ENCODE measurements around the gene TGFB2.

TGFB2 gene

GRCh38 chr1:218429301-218429700 lies 84.2 kb downstream of the TGFB2 start:
- no peak for DNase-seq (ENCODE audit: low read depth)

GRCh38 chr1:218430346-218430745 lies 85.2 kb downstream of the TGFB2 start:
- no peak for DNase-seq (ENCODE audit: low read depth)

GRCh38 chr1:218430822-218431221 lies 85.7 kb downstream of the TGFB2 start:
- no peak for DNase-seq (ENCODE audit: low read depth)

GRCh38 chr1:218431476-218431875 lies 86.3 kb downstream of the TGFB2 start:
- no peak for DNase-seq (ENCODE audit: low read depth)

- DNase-seq (ENCODE audit: low read depth) = no peak
Observed at GRCh38 chr1:218433744-218434143, 88.6 kb downstream of the TGFB2 start.

GRCh38 chr1:218435528-218435927 lies 90.4 kb downstream of the TGFB2 start:
- no peak for DNase-seq (ENCODE audit: low read depth)

- DNase-seq (ENCODE audit: low read depth) = no peak
Observed at GRCh38 chr1:218436346-218436745, 91.2 kb downstream of the TGFB2 start.

- no peak for DNase-seq (ENCODE audit: low read depth)
Observed at GRCh38 chr1:218436997-218437396, 91.9 kb downstream of the TGFB2 start.

GRCh38 chr1:218439541-218440295 lies 94.6 kb downstream of the TGFB2 start:
- no peak for DNase-seq (ENCODE audit: low read depth)

GRCh38 chr1:218443255-218443654 lies 98.1 kb downstream of the TGFB2 start:
- no peak for DNase-seq (ENCODE audit: low read depth)

GRCh38 chr1:218444173-218444572 lies 99.0 kb downstream of the TGFB2 start:
- no peak for DNase-seq (ENCODE audit: low read depth)

GRCh38 chr1:218444588-218444987 lies 99.5 kb downstream of the TGFB2 start:
- DNase-seq (ENCODE audit: low read depth) = no peak

GRCh38 chr1:218447010-218447689 lies 102.0 kb downstream of the TGFB2 start:
- DNase-seq (ENCODE audit: low read depth) = no peak

GRCh38 chr1:218451415-218451814 lies 106.3 kb downstream of the TGFB2 start:
- DNase-seq (ENCODE audit: low read depth) = no peak

- no peak for DNase-seq (ENCODE audit: low read depth)
Observed at GRCh38 chr1:218454700-218455282, 109.7 kb downstream of the TGFB2 start.

- no peak for DNase-seq (ENCODE audit: low read depth)
Observed at GRCh38 chr1:218456444-218456843, 111.3 kb downstream of the TGFB2 start.

GRCh38 chr1:218459450-218459849 lies 114.3 kb downstream of the TGFB2 start:
- no peak for DNase-seq (ENCODE audit: low read depth)

GRCh38 chr1:218459878-218460711 lies 115.0 kb downstream of the TGFB2 start:
- no peak for DNase-seq (ENCODE audit: low read depth)

GRCh38 chr1:218461351-218461750 lies 116.2 kb downstream of the TGFB2 start:
- DNase-seq (ENCODE audit: low read depth) = no peak

GRCh38 chr1:218462116-218462515 lies 117.0 kb downstream of the TGFB2 start:
- DNase-seq (ENCODE audit: low read depth) = no peak

GRCh38 chr1:218462587-218462986 lies 117.5 kb downstream of the TGFB2 start:
- no peak for DNase-seq (ENCODE audit: low read depth)
